AG09309 (cell line): ENCODE data around the gene TET1.
"Not testable (repeated sequence)": the region's sequence is repeated elsewhere in the genome, so short reads cannot be mapped to it uniquely, and the experiment has no call there.

ENCODE experiments used
- DNase-seq: peaks from one replicate; pipeline ENCODE4 v3.0.0-alpha.2; 2010; ENCODE audit warnings: low read depth
- H3K4me3 ChIP-seq: 2 replicates; pipeline ENCODE4 v1.5.1; 2011; ENCODE audit warnings: mild to moderate bottlenecking, low read depth, low read length, moderate library complexity; ENCODE audit not compliant: control insufficient read depth
- TF ChIP-seq, protein P1 (sequence below): IDR thresholded peaks from 2 replicates; pipeline ENCODE4 v1.5.1; 2011; ENCODE audit warnings: mild to moderate bottlenecking, low read depth, low read length, inconsistent platforms; ENCODE audit not compliant: insufficient read depth, control insufficient read depth; ENCODE audit errors: missing control alignments

The TET1 gene

DNA sequence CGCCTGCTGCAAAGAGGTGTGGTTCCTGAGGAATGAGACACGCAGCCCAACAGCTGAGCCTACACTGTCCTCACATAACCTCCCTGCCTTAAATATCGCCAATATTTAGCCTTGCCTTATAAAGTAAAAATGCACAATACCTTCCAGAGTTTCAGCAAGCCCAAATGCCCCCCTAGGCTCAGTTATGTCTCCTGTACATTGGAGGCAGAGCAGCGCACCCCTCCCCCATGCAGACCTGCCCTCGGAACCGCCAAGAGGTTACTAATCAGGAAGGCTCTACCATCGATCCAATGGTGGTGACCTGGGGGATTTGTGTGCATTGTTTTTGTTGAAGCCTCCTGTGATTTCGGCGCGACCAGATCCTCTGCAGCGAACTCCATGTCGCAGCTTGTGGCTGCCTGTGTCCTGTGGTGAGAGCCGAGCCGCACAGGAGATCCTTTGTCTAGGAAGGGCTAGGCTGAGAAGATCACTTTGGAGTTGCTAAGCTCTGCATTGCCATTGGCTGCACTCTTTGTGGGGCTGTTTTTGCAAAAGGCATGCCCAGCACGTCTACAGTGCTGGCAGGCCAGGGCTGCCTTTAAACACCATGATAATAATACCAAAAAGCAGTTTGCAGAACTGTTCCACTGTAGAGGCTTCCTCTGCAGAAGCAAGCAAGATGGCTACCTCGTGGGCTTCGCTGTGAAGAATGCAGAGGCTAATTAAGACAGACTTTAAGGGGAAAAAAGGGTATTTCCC is 40.1 kb downstream of the TET1 start:
- TF ChIP-seq, protein P1, sequence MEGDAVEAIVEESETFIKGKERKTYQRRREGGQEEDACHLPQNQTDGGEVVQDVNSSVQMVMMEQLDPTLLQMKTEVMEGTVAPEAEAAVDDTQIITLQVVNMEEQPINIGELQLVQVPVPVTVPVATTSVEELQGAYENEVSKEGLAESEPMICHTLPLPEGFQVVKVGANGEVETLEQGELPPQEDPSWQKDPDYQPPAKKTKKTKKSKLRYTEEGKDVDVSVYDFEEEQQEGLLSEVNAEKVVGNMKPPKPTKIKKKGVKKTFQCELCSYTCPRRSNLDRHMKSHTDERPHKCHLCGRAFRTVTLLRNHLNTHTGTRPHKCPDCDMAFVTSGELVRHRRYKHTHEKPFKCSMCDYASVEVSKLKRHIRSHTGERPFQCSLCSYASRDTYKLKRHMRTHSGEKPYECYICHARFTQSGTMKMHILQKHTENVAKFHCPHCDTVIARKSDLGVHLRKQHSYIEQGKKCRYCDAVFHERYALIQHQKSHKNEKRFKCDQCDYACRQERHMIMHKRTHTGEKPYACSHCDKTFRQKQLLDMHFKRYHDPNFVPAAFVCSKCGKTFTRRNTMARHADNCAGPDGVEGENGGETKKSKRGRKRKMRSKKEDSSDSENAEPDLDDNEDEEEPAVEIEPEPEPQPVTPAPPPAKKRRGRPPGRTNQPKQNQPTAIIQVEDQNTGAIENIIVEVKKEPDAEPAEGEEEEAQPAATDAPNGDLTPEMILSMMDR = no peak
- H3K4me3 ChIP-seq = peak overlapping the region; percentile 51
- peak; percentile 63 for DNase-seq

DNA sequence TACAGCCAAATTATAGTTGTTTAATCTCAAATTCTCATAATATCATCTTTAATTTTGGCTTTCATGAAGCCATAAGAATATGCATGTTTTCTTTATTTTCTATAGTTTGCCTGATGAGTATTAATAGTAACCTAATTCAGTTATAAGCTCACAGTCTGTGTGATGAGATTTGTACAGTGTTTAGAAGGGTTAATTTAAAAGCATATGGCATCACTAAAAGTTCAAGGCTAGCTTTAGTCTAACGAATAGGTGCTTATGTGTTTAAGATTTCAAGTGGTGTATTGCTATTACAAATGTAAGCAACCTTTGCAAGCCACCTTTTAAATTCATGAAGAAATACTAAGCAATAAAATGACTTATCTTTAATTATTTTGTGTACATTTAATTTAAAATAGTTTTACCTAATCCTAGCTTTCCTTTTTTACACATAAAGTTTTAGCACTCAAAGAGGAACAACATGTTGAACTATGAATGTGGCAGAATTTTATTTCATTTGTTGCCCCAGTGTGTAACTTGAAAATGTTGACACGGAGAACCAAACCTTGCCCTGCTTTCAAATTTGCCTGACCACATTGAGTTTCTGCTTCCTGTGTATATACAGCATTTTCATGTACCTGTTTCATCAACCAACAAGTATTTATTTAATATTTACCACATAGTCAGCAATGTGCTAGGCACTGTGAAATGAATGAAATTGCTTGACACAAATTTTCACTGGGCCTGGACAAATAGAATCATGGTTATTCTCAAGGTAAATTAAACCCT is 41.5 kb downstream of the TET1 start:
- H3K4me3 ChIP-seq = no peak overlapping the region
- DNase-seq = no peak
- TF ChIP-seq, protein P1 = no peak

DNA sequence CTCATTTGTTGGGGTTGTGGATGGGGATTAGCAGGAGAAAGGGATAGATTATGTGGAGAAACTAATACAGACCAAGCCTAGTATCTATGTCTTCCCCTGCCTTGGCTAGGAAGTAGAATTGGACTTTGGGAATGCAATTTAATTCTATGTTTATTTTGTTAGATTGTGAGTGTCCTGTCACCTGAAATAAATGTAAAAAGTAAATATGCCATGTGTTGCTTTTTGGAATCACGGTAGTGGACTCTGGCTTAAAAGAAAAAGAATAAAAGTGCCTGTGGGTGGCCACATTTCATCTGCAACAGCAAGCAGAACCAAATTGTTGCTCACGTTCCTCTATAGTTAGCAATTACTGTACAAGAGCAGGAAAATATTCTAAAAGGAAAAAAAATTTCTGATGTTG is 42.3 kb downstream of the TET1 start:
- TF ChIP-seq, protein P1 = no peak
- no peak overlapping the region for H3K4me3 ChIP-seq

GRCh38 chr10:68603766-68604165 is 43.6 kb downstream of the TET1 start:
- no peak overlapping the region for H3K4me3 ChIP-seq
- no peak for DNase-seq
- TF ChIP-seq, protein P1 = no peak

More for the DNA sequence above, 42.3 kb downstream of the TET1 start:
- no peak for DNase-seq

DNA sequence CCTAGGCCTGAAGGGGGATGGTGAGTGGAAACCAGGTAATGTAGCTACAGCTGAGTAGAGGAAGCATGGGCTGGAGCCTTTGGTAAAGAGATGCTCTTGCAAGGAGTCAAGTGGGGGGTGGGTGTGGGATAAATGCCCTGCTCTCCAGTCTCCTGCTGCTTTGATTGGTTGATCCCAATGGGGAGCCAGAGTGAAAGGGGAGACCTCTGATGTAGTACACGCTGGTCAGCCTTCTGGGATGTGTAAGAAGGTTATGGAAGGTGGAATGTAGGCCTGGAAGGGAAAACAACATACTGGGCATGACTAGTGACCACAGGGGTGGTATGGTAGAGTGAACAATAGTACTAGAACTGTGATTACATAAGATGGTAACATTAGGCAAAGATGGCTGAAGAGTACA is 44.3 kb downstream of the TET1 start:
- H3K4me3 ChIP-seq = no peak overlapping the region
- DNase-seq = no peak
- TF ChIP-seq, protein P1 = no peak

GRCh38 chr10:68606918-68607317 is 46.8 kb downstream of the TET1 start:
- TF ChIP-seq, protein P1 = no peak
- no peak for DNase-seq
- H3K4me3 ChIP-seq = no peak overlapping the region

DNA sequence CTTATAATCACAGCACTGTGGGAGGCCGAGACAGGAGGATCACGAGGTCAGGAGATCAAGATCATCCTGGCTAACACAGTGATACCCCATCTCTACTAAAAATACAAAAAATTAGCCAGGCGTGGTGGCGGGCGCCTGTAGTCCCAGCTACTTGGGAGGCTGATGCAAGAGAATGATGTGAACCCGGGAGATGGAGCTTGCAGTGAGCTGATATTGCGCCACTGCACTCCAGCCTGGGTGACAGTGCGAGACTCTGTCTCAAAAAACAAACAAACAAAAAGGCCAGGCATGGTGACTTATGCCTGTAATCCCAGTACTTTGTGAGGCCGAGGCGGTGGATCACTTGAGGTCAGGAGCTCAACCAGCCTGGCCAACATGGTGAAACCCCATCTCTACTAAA is 49.9 kb downstream of the TET1 start:
- not testable (repeated sequence) for H3K4me3 ChIP-seq

More for the DNA sequence above, 49.9 kb downstream of the TET1 start:
- DNase-seq = not testable (repeated sequence)
